Measurements from ENCODE around the gene CIAO2B. TPM values are rescaled to one million over a fixed set of nuclear protein-coding genes. Genes with fewer than 3 reads are reported as not detected.

CIAO2B gene
- polyA plus RNA-seq, 1 donor from 2014 or later = 339 TPM

DNA sequence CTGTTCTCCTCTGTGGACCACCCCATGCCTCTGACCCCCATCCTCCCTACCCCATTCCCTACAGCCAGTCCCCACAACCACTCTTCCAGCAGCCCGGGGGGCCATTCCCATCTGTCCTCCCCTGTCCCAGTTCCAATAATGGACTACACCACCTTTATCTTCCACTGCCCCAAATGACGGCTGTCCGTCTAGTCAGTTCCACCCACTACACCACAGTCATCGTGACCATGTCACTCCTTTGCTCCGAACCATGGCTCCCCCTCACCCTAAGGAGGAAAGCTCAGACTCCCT is 38.6 kb downstream of the CIAO2B start:
- H4K20me1 ChIP-seq (ENCODE audit: insufficient read depth) = no peaks in the 10 kb centered on the region
- no peak overlapping the region for H3K9ac ChIP-seq (ENCODE audit: low read length)
- H2AFZ ChIP-seq (ENCODE audit: low read depth, low read length) = no peak overlapping the region
- H3K36me3 ChIP-seq (ENCODE audit: insufficient read depth, low read length) = no peaks in the 10 kb centered on the region
- H3K79me2 ChIP-seq (replicated peaks; ENCODE audit: insufficient read depth, low read length) = no peaks in the 10 kb centered on the region
- no peaks in the 10 kb centered on the region for H3K9me2 ChIP-seq (ENCODE audit: insufficient read depth, low read length)
- no peak overlapping the region for H3K4me3 ChIP-seq (ENCODE audit: low read length)
- H3K4me2 ChIP-seq (ENCODE audit: low read length) = no peak overlapping the region
- no peaks in the 10 kb centered on the region for H3K27me3 ChIP-seq (ENCODE audit: insufficient read depth, low read depth, low read length)
- H3K27ac ChIP-seq (ENCODE audit: low read length) = no peak overlapping the region
- TF ChIP-seq MXI1 (conservative IDR thresholded peaks at IDR 0.05; ENCODE audit: poor library complexity, severe bottlenecking) (no peak), SMC3 (conservative IDR thresholded peaks at IDR 0.05; ENCODE audit: poor library complexity) (no peak), EZH2 (IDR thresholded peaks at IDR 0.05; ENCODE audit: borderline replicate concordance, insufficient read depth, low read length, poor library complexity, severe bottlenecking) (no peak), POLR2AphosphoS5 (IDR thresholded peaks at IDR 0.05) (no peak), EP300 (conservative IDR thresholded peaks at IDR 0.05; ENCODE audit: poor library complexity, severe bottlenecking) (no peak), RAD21 (conservative IDR thresholded peaks at IDR 0.05) (no peak), TAF1 (IDR thresholded peaks at IDR 0.05; ENCODE audit: low read depth) (no peak)
- TF ChIP-seq, protein P1, sequence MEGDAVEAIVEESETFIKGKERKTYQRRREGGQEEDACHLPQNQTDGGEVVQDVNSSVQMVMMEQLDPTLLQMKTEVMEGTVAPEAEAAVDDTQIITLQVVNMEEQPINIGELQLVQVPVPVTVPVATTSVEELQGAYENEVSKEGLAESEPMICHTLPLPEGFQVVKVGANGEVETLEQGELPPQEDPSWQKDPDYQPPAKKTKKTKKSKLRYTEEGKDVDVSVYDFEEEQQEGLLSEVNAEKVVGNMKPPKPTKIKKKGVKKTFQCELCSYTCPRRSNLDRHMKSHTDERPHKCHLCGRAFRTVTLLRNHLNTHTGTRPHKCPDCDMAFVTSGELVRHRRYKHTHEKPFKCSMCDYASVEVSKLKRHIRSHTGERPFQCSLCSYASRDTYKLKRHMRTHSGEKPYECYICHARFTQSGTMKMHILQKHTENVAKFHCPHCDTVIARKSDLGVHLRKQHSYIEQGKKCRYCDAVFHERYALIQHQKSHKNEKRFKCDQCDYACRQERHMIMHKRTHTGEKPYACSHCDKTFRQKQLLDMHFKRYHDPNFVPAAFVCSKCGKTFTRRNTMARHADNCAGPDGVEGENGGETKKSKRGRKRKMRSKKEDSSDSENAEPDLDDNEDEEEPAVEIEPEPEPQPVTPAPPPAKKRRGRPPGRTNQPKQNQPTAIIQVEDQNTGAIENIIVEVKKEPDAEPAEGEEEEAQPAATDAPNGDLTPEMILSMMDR (IDR thresholded peaks at IDR 0.05; ENCODE audit: poor library complexity, severe bottlenecking) = no peak
- TF ChIP-seq, protein P2, sequence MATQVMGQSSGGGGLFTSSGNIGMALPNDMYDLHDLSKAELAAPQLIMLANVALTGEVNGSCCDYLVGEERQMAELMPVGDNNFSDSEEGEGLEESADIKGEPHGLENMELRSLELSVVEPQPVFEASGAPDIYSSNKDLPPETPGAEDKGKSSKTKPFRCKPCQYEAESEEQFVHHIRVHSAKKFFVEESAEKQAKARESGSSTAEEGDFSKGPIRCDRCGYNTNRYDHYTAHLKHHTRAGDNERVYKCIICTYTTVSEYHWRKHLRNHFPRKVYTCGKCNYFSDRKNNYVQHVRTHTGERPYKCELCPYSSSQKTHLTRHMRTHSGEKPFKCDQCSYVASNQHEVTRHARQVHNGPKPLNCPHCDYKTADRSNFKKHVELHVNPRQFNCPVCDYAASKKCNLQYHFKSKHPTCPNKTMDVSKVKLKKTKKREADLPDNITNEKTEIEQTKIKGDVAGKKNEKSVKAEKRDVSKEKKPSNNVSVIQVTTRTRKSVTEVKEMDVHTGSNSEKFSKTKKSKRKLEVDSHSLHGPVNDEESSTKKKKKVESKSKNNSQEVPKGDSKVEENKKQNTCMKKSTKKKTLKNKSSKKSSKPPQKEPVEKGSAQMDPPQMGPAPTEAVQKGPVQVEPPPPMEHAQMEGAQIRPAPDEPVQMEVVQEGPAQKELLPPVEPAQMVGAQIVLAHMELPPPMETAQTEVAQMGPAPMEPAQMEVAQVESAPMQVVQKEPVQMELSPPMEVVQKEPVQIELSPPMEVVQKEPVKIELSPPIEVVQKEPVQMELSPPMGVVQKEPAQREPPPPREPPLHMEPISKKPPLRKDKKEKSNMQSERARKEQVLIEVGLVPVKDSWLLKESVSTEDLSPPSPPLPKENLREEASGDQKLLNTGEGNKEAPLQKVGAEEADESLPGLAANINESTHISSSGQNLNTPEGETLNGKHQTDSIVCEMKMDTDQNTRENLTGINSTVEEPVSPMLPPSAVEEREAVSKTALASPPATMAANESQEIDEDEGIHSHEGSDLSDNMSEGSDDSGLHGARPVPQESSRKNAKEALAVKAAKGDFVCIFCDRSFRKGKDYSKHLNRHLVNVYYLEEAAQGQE (IDR thresholded peaks at IDR 0.05; ENCODE audit: borderline replicate concordance) = no peak
- no peaks in the 10 kb centered on the region for H3K9me3 ChIP-seq (ENCODE audit: low read length)
- no peaks in the 10 kb centered on the region for H3F3A ChIP-seq (ENCODE audit: insufficient read depth, low read length, poor library complexity, severe bottlenecking)

DNA sequence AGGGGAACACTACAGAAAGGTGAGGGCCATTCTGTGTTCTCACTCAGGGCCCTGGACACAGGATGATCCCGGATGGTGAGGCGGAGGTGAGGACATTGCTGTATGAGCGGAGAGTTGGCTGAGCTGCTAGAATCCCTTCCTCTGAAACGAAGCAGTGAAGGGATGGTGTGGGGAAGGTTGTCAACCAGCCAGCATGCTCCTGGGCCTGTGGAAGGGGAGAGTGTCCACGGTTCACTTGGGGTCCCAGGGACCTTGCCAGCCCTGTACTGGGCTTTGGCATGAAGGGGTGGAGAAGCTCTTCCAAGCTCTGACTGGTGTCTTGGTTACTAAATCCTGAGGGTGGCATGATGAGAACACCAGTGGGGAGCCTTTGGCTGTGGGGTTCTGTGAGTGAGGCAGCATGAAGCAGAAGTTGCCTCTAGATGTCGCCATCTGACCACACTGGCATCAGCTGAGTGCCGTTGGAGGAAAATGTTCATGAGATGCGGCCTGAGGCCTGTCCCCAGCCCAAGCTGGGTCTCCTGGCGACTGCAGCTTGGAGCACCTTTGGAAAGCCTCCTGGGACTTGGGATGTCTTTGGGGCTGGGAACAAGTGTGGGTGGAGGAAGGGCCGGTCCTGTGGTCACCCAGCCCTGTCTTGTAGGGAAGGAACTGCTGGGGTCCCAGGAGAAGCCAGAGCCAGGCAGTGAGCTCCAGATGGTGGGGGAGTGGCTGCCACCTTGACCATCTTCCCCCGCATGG is 39.1 kb downstream of the CIAO2B start:
- H3F3A ChIP-seq (ENCODE audit: insufficient read depth, low read length, poor library complexity, severe bottlenecking) = no peaks in the 10 kb centered on the region
- no peaks in the 10 kb centered on the region for H4K20me1 ChIP-seq (ENCODE audit: insufficient read depth)
- H3K4me2 ChIP-seq (ENCODE audit: low read length) = no peak overlapping the region
- no peaks in the 10 kb centered on the region for H3K9me2 ChIP-seq (ENCODE audit: insufficient read depth, low read length)
- no peaks in the 10 kb centered on the region for H3K79me2 ChIP-seq (replicated peaks; ENCODE audit: insufficient read depth, low read length)
- H3K36me3 ChIP-seq (ENCODE audit: insufficient read depth, low read length) = no peaks in the 10 kb centered on the region
- H3K9ac ChIP-seq (ENCODE audit: low read length) = no peak overlapping the region
- H3K27ac ChIP-seq (ENCODE audit: low read length) = no peak overlapping the region
- H3K27me3 ChIP-seq (ENCODE audit: insufficient read depth, low read depth, low read length) = no peaks in the 10 kb centered on the region
- TF ChIP-seq, protein P1 (IDR thresholded peaks at IDR 0.05; ENCODE audit: poor library complexity, severe bottlenecking) = peak; percentile 90
- TF ChIP-seq SMC3 (conservative IDR thresholded peaks at IDR 0.05; ENCODE audit: poor library complexity) (peak; percentile 83), RAD21 (conservative IDR thresholded peaks at IDR 0.05) (peak; percentile 92), MXI1 (conservative IDR thresholded peaks at IDR 0.05; ENCODE audit: poor library complexity, severe bottlenecking) (no peak), EZH2 (IDR thresholded peaks at IDR 0.05; ENCODE audit: borderline replicate concordance, insufficient read depth, low read length, poor library complexity, severe bottlenecking) (no peak), POLR2AphosphoS5 (IDR thresholded peaks at IDR 0.05) (no peak)
- TF ChIP-seq, protein P2 (IDR thresholded peaks at IDR 0.05; ENCODE audit: borderline replicate concordance) = no peak
- no peak overlapping the region for H2AFZ ChIP-seq (ENCODE audit: low read depth, low read length)
- H3K9me3 ChIP-seq (ENCODE audit: low read length) = no peaks in the 10 kb centered on the region
- H3K4me3 ChIP-seq (ENCODE audit: low read length) = no peak overlapping the region
